Trophoblast cell (in vitro differentiated cells and primary cell): ENCODE measurements around the gene MAT2B.

Experiments used
- DNase-seq, 2 donors: peaks; one replicate each; pipeline ENCODE4 v3.0.0-alpha.2; 2016
- H2AFZ ChIP-seq: 2 replicates; pipeline ENCODE4 v1.6.1; 2013; ENCODE audit warnings: low read length, moderate library complexity, mild to moderate bottlenecking; ENCODE audit not compliant: insufficient read depth, poor library complexity
- H2AK5ac ChIP-seq: 2 replicates; pipeline ENCODE4 v1.6.1; 2013; ENCODE audit warnings: mild to moderate bottlenecking, low read length
- H2BK120ac ChIP-seq: 2 replicates; pipeline ENCODE4 v1.6.1; 2013; ENCODE audit warnings: low read length, mild to moderate bottlenecking, moderate library complexity; ENCODE audit not compliant: insufficient read depth, poor library complexity
- H2BK12ac ChIP-seq: 2 replicates; pipeline ENCODE4 v1.6.1; 2013; ENCODE audit warnings: mild to moderate bottlenecking, low read length, moderate library complexity
- H2BK5ac ChIP-seq: 2 replicates; pipeline ENCODE4 v1.6.1; 2013; ENCODE audit warnings: low read length, low read depth, moderate library complexity, mild to moderate bottlenecking; ENCODE audit not compliant: poor library complexity
- H3K14ac ChIP-seq: 2 replicates; pipeline ENCODE4 v1.6.1; 2013; ENCODE audit warnings: mild to moderate bottlenecking, low read length
- H3K18ac ChIP-seq: 2 replicates; pipeline ENCODE4 v1.6.1; 2013; ENCODE audit warnings: mild to moderate bottlenecking, low read length
- H3K23ac ChIP-seq: 2 replicates; pipeline ENCODE4 v1.6.1; 2013; ENCODE audit warnings: low read length
- H3K27ac ChIP-seq: 2 replicates; pipeline ENCODE4 v1.5.1; 2013; ENCODE audit warnings: low read depth, mild to moderate bottlenecking, inconsistent platforms, low read length, moderate library complexity
- H3K27me3 ChIP-seq: 2 replicates; pipeline ENCODE4 v1.6.1; 2013; ENCODE audit warnings: inconsistent platforms, mild to moderate bottlenecking, low read length, moderate library complexity; ENCODE audit not compliant: insufficient read depth
- H3K36me3 ChIP-seq, 2 experiments: 1 replicate in 1 of 2; 2 replicates in 1 of 2; pipeline ENCODE4 v1.6.1; 2013; ENCODE audit warnings: low read length in 2 of 2, mild to moderate bottlenecking in 2 of 2, moderate library complexity in 1 of 2; ENCODE audit not compliant: insufficient read depth in 2 of 2, control insufficient read depth in 1 of 2
- H3K4ac ChIP-seq: 2 replicates; pipeline ENCODE4 v1.6.1; 2013; ENCODE audit warnings: low read depth, mild to moderate bottlenecking, low read length, moderate library complexity
- H3K4me1 ChIP-seq, 2 experiments: 1 replicate in 1 of 2; 2 replicates in 1 of 2; pipeline ENCODE4 v1.6.1; 2013; ENCODE audit warnings: low read length in 2 of 2, mild to moderate bottlenecking in 2 of 2, moderate library complexity in 1 of 2; ENCODE audit not compliant: insufficient read depth in 2 of 2, control insufficient read depth in 1 of 2
- H3K4me2 ChIP-seq: 2 replicates; pipeline ENCODE4 v1.6.1; 2013; ENCODE audit warnings: inconsistent platforms, mild to moderate bottlenecking, low read length, moderate library complexity
- H3K4me3 ChIP-seq: 2 replicates; pipeline ENCODE4 v1.5.1; 2013; ENCODE audit warnings: mild to moderate bottlenecking, low read depth, low read length, inconsistent platforms
- H3K79me1 ChIP-seq: one replicate; pipeline ENCODE4 v1.6.1; 2013; ENCODE audit warnings: low read length
- H3K79me2 ChIP-seq: 2 replicates; pipeline ENCODE4 v1.6.1; 2013; ENCODE audit warnings: low read length, mild to moderate bottlenecking; ENCODE audit not compliant: control insufficient read depth, insufficient read depth, poor library complexity
- H3K9ac ChIP-seq: 2 replicates; pipeline ENCODE4 v1.6.1; 2013; ENCODE audit warnings: mild to moderate bottlenecking, low read length
- H3K9me3 ChIP-seq: 2 replicates; pipeline ENCODE4 v1.6.1; 2013; ENCODE audit warnings: low read depth, mild to moderate bottlenecking, control low read depth, inconsistent platforms, low read length; ENCODE audit not compliant: insufficient read depth
- H4K12ac ChIP-seq: 2 replicates; pipeline ENCODE4 v1.6.1; 2013; ENCODE audit warnings: low read depth, mild to moderate bottlenecking, low read length, moderate library complexity
- H4K8ac ChIP-seq: 2 replicates; pipeline ENCODE4 v1.6.1; 2013; ENCODE audit warnings: low read depth, mild to moderate bottlenecking, low read length, moderate library complexity
- H4K91ac ChIP-seq: one replicate; pipeline ENCODE4 v1.6.1; 2013; ENCODE audit warnings: low read depth, mild to moderate bottlenecking, low read length, moderate library complexity
- WGBS: extraction: QIAGEN DNeasy Blood & Tissue Kit; methylation state at CpG from one replicate; pipeline ENCODE4 v1.1.7; 2013; ENCODE audit warnings: missing lambda C conversion rate; ENCODE audit not compliant: insufficient read length, insufficient coverage; ENCODE audit errors: extremely low coverage; 5-methylcytosine and 5-hydroxymethylcytosine counted together

Gene MAT2B

GRCh38 chr5:163478982-163479271 is 26.5 kb upstream of the MAT2B start:
- Histone ChIP-seq H3K36me3 (peaks cover 8 to 16% of the 10 kb centered on the region in 2 experiments), H2BK120ac (no peak overlapping the region), H2BK12ac (no peak overlapping the region), H2AFZ (no peak overlapping the region), H3K4me3 (no peak overlapping the region), H3K4ac (no peak overlapping the region), H4K8ac (no peak overlapping the region), H3K4me1 (no peaks in the 10 kb centered on the region), H2BK5ac (no peak overlapping the region), H3K9me3 (no peaks in the 10 kb centered on the region), H3K27me3 (no peaks in the 10 kb centered on the region), H3K14ac (no peak overlapping the region), H4K91ac (no peak overlapping the region), H2AK5ac (no peak overlapping the region), H3K79me1 (no peaks in the 10 kb centered on the region), H4K12ac (no peak overlapping the region), H3K27ac (no peak overlapping the region), H3K18ac (no peak overlapping the region), H3K4me2 (no peak overlapping the region), H3K9ac (no peak overlapping the region), H3K23ac (no peak overlapping the region), H3K79me2 (no peaks in the 10 kb centered on the region)
- no peak for DNase-seq
- no CpG with 5 or more reads among the region's 1 CpG for WGBS

- Histone ChIP-seq H3K14ac (no peak overlapping the region), H3K27ac (peak overlapping the region; percentile 21), H4K91ac (no peak overlapping the region), H2BK120ac (no peak overlapping the region), H3K79me1 (no peaks in the 10 kb centered on the region), H2BK5ac (peak overlapping the region; percentile 63), H2AK5ac (no peak overlapping the region), H2BK12ac (no peak overlapping the region), H3K79me2 (no peaks in the 10 kb centered on the region), H2AFZ (peak overlapping the region; percentile 17), H3K27me3 (no peaks in the 10 kb centered on the region), H3K9ac (no peak overlapping the region), H3K18ac (no peak overlapping the region), H3K4me1 (peaks cover 10% of the 10 kb centered on the region in 2 experiments), H3K4me2 (no peak overlapping the region), H3K4me3 (no peak overlapping the region), H3K4ac (no peak overlapping the region), H4K12ac (peak overlapping the region; percentile 36), H3K36me3 (peaks cover 2 to 7% of the 10 kb centered on the region in 2 experiments), H3K23ac (no peak overlapping the region), H3K9me3 (no peaks in the 10 kb centered on the region), H4K8ac (peak overlapping the region; percentile 70)
- DNase-seq, result no peak
- no CpG with 5 or more reads among the region's 6 CpGs for WGBS
Measured at GRCh38 chr5:163489055-163489744, 16.2 kb upstream of the MAT2B start.

- Histone ChIP-seq H3K4me1 (peaks cover 10% of the 10 kb centered on the region in 2 experiments), H3K27ac (peak overlapping the region; percentile 21), H2AFZ (no peak overlapping the region), H3K79me2 (no peaks in the 10 kb centered on the region), H3K23ac (no peak overlapping the region), H2AK5ac (no peak overlapping the region), H3K79me1 (no peaks in the 10 kb centered on the region), H3K14ac (no peak overlapping the region), H4K8ac (no peak overlapping the region), H3K9ac (no peak overlapping the region), H2BK5ac (no peak overlapping the region), H3K4me3 (no peak overlapping the region), H4K91ac (no peak overlapping the region), H4K12ac (no peak overlapping the region), H2BK120ac (no peak overlapping the region), H3K4me2 (no peak overlapping the region), H3K18ac (no peak overlapping the region), H3K9me3 (no peaks in the 10 kb centered on the region), H3K4ac (no peak overlapping the region), H3K36me3 (peaks cover 2 to 7% of the 10 kb centered on the region in 2 experiments), H2BK12ac (no peak overlapping the region), H3K27me3 (no peaks in the 10 kb centered on the region)
- no peak for DNase-seq
- no CpG with 5 or more reads among the region's 3 CpGs for WGBS
Measured at GRCh38 chr5:163489745-163490075, 15.7 kb upstream of the MAT2B start.

- Histone ChIP-seq H3K79me2 (no peaks in the 10 kb centered on the region), H2AFZ (no peak overlapping the region), H2AK5ac (no peak overlapping the region), H3K27me3 (no peaks in the 10 kb centered on the region), H4K12ac (no peak overlapping the region), H3K9me3 (no peaks in the 10 kb centered on the region), H4K91ac (no peak overlapping the region), H3K4ac (no peak overlapping the region), H3K18ac (no peak overlapping the region), H3K23ac (no peak overlapping the region), H3K4me1 (no peaks in the 10 kb centered on the region), H3K36me3 (peaks cover 2 to 7% of the 10 kb centered on the region in 2 experiments), H2BK120ac (no peak overlapping the region), H3K14ac (no peak overlapping the region), H3K79me1 (no peaks in the 10 kb centered on the region), H2BK12ac (no peak overlapping the region), H3K9ac (no peak overlapping the region), H3K4me2 (no peak overlapping the region), H3K27ac (no peak overlapping the region), H3K4me3 (no peak overlapping the region), H4K8ac (no peak overlapping the region), H2BK5ac (no peak overlapping the region)
- WGBS, result no CpG with 5 or more reads among the region's 1 CpG
- DNase-seq, result no peak
Measured at GRCh38 chr5:163496286-163496685, 9.1 kb upstream of the MAT2B start.
